K562 (cell line): ENCODE data around the gene PIGV.

Source experiments
- CTCF ChIP-seq, 3 experiments: IDR thresholded peaks in 2 of 3; conservative IDR thresholded peaks in 1 of 3; 2 replicates each; pipeline ENCODE4 v1.5.1; 2011 to 2012; ENCODE audit warnings: low read length in 3 of 3, mild to moderate bottlenecking in 3 of 3, control low read depth in 2 of 3, improper control_type of control experiment in 1 of 3, inconsistent platforms in 1 of 3, low read depth in 1 of 3, mixed read lengths in 1 of 3, moderate library complexity in 1 of 3; ENCODE audit not compliant: insufficient read depth in 2 of 3
- E2F8 ChIP-seq: fragments of 450-650 bp; IDR thresholded peaks from 2 replicates; pipeline ENCODE4 v1.7.1; 2018; ENCODE audit warnings: mild to moderate bottlenecking, low read depth; ENCODE audit not compliant: partially characterized antibody
- IRF2 ChIP-seq: sonication (generic); formaldehyde crosslinking; IDR thresholded peaks from 2 replicates; pipeline ENCODE4 v1.8.1; 2022; ENCODE audit warnings: mild to moderate bottlenecking, missing genetic modification reagents
- JUND ChIP-seq, 2 experiments: IDR thresholded peaks; 2 replicates in 1 of 2; 3 replicates in 1 of 2; pipeline ENCODE4 v1.6.1; 2011; ENCODE audit warnings: borderline replicate concordance in 2 of 2, low read depth in 2 of 2, low read length in 2 of 2, improper control_type of control experiment in 1 of 2, missing biosample characterization in 1 of 2, missing genetic modification characterization in 1 of 2, missing genetic modification reagents in 1 of 2
- PBX2 ChIP-seq, 2 experiments: IDR thresholded peaks in 1 of 2; conservative IDR thresholded peaks in 1 of 2; 2 replicates each; pipeline ENCODE4 v1.6.1; 2016; ENCODE audit warnings: low read depth in 2 of 2, mild to moderate bottlenecking in 1 of 2, missing compliant biosample characterization in 1 of 2, missing genetic modification characterization in 1 of 2, moderate library complexity in 1 of 2
- PHF8 ChIP-seq: fragments of 200-600 bp; sonication (generic); IDR thresholded peaks from 2 replicates; pipeline ENCODE4 v1.6.1; 2012; ENCODE audit warnings: mixed run types, mild to moderate bottlenecking, inconsistent platforms, low read length, moderate library complexity, borderline replicate concordance
- POLR2A ChIP-seq: fragments of 450-650 bp; conservative IDR thresholded peaks from 2 replicates; pipeline ENCODE4 v1.6.1; 2016
- PREB ChIP-seq: sonication (generic); formaldehyde crosslinking; IDR thresholded peaks from 2 replicates; pipeline ENCODE4 v1.8.1; 2023; ENCODE audit warnings: mild to moderate bottlenecking, missing genetic modification reagents
- PTTG1 ChIP-seq: fragments of 450-650 bp; IDR thresholded peaks from 2 replicates; pipeline ENCODE4 v1.6.1; 2016; ENCODE audit warnings: low read depth, mild to moderate bottlenecking, missing genetic modification characterization, missing compliant biosample characterization
- U2AF1 ChIP-seq: fragments of 200-400 bp; formaldehyde crosslinking; optimal IDR thresholded peaks from 2 replicates; pipeline ENCODE3; 2017; ENCODE audit warnings: mild to moderate bottlenecking, low read depth, low read length, moderate library complexity
- ZFP30 ChIP-seq: fragments of 250-450 bp; sonication (Bioruptor Pico); IDR thresholded peaks from 2 replicates; pipeline ENCODE4 v1.8.0; 2022; ENCODE audit warnings: moderate library complexity, mild to moderate bottlenecking, inconsistent platforms, borderline replicate concordance

GRCh38 chr1:26752519-26752918, 35.2 kb upstream of the PIGV start:
- TF ChIP-seq U2AF1 (no peak), E2F8 (no peak), PTTG1 (tag) (no peak), JUND (IDR thresholded peaks at IDR 0.05; ENCODE audit: borderline replicate concordance, low read depth, low read length) (no peak), JUND (tag; IDR thresholded peaks at IDR 0.05; ENCODE audit: borderline replicate concordance, low read depth, low read length) (no peak), CTCF (IDR thresholded peaks at IDR 0.05 in 2 of 3, conservative IDR thresholded peaks at IDR 0.05 in 1 of 3; ENCODE audit: insufficient read depth in 2 of 3, low read depth in 1 of 3, low read length in 3 of 3) (no peak), PREB (CRISPR knock-in tag) (no peak), PHF8 (no peak), POLR2A (no peak), IRF2 (CRISPR knock-in tag) (no peak), ZFP30 (no peak), PBX2 (CRISPR knock-in tag; IDR thresholded peaks at IDR 0.05; ENCODE audit: low read depth) (no peak), PBX2 (tag; conservative IDR thresholded peaks at IDR 0.05; ENCODE audit: low read depth) (no peak)
